GM21447 (cell line): Measurements from ENCODE around the gene CHST9.
"Not testable (repeated sequence)": the region's sequence is repeated elsewhere in the genome, so short reads cannot be mapped to it uniquely, and the experiment has no call there.

Source experiments
- ATAC-seq: cut with Tn5 transposase; IDR thresholded peaks from one replicate; pipeline ENCODE4 v1.9.1; 2021; ENCODE audit not compliant: unreplicated experiment

Gene CHST9

DNA sequence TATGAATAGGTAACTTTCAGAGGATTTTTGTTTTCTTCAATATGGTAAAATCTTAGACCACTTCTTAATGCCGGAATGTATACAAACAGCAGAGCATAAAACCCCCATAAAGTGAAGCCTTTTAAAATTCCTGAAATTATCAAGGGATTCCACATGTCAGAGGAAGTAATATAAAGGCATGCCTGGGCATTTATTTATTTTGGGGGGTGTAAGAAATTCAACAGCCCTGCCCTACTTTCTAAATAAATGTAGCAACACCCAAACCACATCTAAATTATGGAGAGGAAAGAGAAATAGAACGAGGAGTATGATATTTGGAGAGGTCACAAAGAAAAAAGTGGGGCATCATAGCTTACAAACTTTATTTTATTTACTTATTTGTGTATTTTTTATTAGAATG lies 9.9 kb downstream of the CHST9 start:
- ATAC-seq: no peak

DNA sequence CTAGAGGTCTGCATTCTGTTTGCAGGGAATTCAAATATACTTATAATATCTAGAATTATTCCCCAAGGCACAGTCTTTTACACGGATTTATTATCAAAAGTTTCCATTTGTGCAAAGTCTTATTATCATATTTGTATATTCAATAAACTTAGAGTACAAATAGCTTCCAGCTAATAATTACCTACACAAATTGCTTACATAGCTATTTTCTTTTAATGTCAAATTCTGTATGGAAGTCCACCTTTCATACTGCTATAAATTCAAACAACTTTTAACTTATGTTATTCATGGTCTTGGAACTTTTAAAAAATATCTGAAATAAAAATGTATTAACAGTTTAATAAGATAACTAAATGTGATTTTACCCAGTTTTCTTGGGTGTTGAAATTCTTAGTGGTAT lies 13.1 kb downstream of the CHST9 start:
- ATAC-seq: no peak

DNA sequence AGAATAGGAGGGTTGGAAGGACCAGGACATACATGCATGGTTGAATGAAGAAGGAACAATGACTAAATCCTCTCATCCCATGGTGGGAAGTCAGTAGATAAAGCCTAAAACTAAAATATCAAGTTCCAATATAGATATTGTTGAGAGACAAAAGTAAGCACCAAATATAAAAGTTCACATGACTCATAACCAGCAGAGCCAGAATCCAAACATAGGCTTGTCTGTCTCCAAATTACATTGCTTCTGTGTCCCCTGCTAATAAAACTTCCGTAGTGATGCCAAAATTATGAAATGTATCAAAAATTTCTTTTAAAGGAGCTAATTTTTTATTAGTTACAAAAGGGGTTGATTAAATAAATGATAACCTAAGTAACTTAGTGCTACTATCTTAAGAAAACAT lies 19.7 kb downstream of the CHST9 start:
- no peak for ATAC-seq

DNA sequence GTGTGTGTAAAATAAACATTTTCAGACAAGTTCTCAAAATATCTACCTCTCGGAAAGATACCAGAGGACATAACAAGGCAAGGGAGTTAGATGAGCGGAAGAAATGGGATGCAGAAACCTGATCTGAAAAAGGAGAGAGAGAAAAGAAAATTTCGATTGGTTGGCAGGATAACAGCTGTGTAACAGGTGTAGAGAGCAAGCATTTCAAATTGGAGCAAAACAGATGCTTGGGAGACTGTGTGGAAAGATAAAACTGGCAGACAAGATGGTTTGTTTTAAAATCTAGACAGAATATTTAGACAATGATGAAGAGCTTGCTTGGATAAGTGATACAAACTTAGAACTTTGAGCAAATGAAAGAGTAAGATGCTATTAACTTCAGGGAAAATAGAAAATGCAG lies 20.2 kb downstream of the CHST9 start:
- no peak for ATAC-seq

DNA sequence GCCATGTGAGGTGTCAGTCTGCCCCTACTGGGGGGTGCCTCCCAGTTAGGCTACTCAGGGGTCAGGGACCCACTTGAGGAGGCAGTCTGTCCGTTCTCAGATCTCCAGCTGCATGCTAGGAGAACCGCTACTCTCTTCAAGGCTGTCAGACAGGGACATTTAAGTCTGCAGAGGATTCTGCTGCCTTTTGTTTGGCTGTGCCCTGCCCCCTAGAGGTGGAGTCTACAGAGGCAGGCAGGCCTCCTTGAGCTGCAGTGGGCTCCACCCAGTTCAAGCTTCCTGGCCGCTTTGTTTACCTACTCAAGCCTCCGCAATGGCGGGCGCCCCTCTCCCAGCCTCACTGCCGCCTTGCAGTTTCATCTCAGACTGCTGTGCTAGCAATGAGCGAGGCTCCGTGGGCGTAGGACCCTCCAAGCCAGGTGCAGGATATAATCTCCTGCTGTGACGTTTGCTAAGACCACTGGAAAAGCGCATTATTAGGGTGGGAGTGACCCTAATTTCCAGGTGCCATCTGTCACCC lies 21.9 kb downstream of the CHST9 start:
- ATAC-seq: not testable (repeated sequence)

DNA sequence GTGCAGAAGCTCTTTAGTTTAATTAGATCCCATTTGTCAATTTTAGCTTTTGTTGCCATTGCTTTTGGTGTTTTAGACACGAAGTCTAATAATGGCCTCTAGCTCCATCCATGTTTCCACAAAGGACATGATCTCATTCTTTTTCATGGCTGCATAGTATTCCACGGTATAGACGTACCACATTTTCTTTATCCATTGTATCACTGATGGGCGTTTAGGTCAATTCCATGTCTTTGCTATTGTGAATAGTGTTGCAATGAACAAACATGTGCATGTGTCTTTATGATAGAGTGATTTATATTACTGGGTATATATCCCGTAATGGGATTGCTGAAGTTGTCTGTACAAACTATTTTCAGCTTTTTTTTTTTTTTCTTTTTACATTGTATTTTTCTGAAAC lies 35.9 kb downstream of the CHST9 start:
- not testable (repeated sequence) for ATAC-seq

DNA sequence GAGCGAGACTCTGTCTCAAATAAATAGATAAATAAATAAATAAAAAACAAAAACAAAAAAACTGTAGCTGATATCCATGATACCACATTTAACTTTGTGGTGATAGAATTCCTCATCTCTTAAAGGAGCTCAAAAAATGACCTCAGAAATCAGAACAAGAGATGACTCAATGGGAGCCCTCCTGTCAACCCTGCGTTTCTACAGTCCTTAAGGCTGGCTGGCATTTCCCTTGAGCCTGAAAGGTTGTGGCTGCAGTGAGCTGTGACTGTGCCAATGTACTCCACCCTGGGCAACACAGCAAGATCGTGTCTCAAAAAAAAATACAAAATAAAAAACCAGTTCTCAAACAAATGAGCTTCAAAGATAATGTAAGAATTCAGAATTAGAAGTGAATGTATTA lies 40.4 kb downstream of the CHST9 start:
- ATAC-seq: no peak

DNA sequence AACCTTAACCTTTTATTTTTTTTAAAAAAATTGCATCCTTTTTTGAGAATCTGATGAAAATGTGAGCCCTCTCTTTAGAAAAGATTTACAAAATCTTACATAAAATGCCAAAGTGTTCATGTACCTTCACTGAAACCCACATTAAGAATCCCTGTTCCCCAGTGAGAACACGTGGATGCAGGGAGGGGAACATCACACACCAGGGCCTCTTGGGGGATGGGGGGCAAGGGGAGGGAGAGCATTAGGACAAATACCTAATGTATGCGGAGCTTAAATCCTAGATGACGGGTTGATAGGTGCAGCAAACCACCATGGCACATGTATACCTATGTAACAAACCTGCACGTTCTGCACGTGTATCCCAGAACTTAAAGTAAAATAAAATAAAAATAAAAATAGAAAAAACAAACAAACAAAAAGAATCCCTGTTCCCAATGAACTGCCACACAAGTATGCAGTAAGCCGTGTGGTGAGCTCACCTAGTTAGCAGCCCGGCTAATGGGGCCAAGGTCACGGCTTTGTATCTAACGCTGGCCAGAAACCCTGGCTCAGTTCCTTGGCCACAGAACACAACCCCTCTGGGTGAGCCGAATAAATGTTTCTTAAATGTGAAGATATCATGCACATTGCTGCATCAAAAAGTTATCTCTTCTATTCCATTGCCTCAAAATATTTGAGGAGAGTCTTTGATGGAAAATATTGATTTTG lies 41.4 kb downstream of the CHST9 start:
- ATAC-seq: no peak

DNA sequence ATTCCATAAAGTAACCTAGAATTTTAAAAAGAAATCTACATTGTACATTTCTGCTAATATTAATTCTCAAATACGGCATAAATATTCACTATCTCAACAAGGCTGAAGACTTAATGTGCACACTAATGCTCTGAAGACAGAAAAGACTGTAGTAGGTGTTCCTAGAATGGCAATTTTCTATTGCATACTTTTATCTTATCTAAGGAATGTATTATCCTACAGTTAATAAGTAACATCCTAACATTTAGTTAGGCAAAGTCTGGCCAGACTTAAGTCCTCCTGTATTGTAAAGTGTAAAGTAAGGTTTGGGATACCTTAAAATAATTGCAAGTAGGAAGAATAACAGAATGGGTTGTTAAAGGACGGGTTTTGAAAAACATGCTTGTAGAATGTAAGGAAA lies 42.2 kb downstream of the CHST9 start:
- no peak for ATAC-seq

DNA sequence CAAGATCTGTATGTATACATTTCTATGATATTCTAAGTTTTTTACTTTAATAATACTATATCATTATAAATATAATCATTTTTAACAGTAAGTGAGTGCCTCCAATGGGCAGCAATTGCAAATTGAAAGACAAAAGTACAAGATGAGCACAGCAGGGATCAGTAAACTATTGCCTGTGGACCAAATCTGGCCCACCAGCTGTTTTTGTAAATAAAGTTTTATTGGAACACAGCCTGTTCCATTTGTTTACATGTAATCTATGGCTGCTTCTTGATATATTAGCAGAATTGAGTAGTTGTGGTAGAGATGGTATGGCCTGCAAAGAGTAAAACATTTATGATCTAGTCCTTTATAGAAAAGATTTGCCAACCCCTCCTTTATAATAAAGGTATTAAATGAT lies 43.2 kb downstream of the CHST9 start:
- no peak for ATAC-seq

DNA sequence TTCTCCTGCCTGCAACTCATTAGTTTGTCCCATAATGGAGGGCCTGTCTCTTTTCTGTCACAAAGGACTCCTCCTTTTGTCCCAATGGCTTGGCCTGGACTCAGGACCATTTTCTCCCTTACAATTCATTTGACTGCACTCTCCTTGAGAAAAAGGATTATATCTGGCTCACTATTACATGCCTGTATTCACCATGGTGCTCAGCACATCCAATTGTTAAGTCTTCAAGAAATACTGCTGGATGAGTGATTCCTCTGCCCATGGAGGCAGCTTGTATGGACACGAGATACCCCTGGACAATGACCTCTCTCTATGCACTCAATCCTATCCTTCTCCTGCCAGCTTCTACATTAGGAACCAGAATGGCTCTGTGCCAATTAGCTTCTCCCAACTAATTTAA lies 47.0 kb downstream of the CHST9 start:
- no peak for ATAC-seq

DNA sequence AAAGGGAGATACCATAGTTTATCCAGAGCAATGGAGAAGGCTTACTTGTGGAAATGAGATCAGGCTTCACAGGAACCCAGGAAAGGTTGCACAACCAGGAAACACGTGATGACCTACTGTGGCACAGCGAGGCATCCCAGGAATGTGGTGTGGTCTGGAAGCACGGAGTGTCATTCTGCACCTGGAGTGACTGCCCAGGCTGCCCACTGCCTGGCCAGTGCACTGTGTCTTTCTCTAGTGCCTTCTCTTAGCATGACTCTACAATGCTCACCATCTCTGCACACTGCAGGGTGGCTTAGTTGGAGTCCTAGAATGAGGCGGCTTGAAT lies 48.9 kb downstream of the CHST9 start:
- ATAC-seq: no peak

DNA sequence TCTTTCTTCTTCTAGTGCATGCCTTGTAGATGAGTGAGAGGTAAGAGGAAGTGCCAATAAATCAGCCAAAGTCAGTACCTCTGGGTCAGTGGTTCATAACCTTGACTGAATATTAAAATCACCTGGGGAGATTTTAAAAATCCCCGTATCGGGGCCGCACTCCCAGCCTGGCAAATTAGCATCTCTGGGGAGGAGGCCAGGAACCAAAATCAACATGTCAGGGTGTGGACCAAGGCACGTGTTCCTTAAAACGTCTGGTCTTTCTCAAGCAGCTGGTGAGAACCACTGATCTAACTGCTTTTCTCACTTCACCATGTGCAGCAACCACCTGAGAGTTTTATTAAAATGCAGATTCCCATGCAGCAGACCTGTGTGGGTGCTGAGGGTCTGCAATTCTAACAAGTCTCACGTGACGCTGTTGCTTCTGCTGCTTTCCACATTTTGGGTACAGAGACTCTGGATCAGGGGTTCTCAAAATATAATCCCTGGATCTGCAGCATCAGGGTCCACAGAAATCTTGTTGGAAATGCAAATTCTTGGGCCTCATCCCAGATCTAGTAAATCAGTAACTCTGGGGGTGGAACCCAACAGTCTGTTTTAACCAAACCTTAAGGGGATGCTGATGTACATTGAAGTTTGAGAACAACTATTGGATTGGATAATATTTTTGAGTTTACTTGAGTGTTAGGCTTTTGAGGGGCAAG lies 49.5 kb downstream of the CHST9 start:
- no peak for ATAC-seq

DNA sequence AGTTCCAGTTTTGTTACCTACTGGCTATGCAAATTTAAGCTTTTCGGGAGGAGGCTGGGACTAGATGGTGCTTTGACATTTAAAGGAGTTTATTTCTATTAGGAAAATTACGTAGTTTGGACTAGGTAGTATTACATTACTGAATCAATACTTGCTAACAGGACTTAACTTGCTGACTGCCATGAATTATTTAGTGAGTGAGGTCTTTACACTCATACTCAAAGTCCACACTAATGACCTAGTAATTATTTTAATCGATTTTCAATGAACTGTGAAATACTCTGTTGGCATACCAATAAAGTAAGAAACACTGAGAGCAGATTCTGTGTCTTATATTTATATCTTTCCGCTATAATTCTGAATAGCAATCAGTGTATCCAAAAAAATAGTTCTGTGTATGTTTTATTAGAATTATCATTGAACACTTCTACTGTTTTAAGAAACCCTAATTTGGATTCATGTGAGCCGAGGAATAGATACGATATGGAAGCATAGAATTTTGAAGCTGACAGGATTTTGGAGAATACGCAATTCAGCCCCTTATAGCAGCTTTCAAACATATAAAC lies 55.0 kb downstream of the CHST9 start:
- no peak for ATAC-seq

DNA sequence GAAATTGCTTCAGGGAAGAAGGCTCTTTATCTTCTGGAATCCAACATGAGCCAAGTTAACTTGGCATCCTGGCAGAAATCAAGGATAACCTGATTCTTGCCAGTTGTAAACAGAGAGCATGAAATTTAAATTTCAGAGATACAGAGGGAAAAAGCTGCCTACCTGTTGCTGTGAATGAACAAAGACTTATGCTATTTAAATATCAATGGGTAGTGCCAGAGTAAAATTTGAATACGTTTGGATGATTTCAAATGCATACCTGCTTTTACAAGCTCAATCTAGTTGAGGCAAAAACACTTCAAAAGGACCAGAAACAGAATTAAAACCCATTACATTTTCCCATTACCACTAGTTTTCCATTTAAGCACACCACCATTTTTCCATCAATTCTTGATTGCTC lies 60.9 kb downstream of the CHST9 start:
- no peak for ATAC-seq

DNA sequence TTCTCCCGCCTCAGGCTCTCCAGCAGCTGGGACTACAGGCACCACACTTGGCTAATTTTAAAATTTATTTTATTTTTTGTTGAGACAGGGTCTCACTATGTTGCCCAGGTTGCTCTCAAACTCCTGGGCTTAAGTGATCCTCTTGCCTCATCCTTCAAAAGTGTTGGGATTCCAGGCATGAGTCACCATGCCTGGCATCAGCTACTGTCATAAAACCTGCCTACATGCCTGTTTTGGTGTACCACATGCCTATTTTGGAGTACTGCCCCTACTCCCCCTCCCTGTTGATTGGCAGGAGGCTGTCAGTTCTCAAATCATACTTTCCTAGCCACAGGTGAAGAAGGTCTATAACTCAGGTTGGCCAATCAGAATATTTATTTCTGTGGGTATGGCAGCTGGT lies 64.0 kb downstream of the CHST9 start:
- ATAC-seq: no peak

DNA sequence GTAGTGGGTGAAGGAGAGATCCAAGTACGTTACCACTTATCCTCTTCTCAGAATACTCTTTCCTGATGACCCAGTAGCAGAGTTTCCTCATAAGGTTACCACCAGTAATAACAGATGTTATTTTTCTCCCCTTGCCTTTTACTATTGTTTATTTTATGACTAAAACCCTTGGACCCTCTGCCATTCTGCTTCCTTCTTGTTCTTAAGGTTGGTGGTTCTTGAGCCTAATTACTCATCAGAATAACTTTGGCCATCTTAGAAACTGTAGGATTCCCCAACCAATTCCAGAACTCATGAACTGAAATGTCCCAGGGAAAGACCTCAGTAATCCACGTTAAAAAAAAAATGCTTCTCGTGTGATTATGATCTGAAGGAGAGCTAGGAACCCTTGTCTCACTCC lies 64.9 kb downstream of the CHST9 start:
- ATAC-seq: no peak

DNA sequence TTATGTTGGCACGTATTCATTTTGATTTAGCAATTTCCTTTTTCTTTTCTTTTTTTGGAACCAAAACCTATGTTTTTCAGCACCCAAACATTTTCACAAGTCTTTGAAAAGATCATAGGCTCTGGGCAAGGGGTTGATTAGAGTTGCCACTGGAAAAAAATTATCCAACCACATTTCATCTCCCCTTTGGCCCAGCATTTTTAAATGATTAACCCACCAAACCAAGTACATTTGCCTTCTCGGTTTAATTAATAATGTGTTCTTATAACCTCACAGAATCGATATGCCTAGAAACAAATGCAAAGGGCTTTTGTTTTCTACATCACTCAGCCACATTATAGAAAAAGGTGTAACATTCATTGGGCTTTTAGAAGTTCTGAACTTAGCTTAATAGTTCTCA lies 66.1 kb downstream of the CHST9 start:
- ATAC-seq: no peak

DNA sequence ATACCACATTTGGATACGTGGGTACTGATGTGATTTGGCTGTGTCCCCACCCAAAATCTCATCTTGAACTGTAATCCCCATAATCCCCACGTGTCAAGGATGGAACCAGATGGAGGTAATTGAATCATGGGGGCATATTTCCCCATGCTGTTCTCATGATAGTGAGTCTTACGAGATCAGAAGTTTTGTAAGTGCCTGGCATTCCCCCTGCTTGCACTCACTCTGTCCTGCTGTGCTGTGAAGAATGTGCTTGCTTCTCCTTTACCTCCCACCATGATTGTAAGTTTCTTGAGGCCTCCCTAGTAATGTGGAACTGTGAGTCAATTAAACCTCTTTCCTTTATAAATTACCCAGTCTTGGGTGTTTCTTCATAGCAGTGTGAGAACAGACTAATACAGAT lies 70.3 kb downstream of the CHST9 start:
- no peak for ATAC-seq

DNA sequence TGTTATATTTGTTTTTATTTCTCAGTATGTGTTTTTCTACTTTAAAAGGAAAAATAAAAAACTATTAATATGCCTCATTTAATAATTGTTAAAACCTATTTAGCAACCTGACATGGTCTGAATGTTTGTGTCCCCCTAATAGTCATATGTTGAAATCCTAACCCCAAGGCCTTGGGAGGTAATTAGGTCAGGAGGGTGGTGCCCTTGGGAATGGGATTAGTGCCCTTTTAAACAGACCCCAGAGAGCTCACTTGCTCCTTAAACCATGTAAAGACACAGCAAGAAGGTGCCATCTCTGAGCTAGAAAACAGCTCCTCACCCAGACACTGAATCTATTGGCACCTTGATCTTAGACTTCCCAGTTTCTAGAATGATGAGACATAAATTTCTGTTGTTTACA lies 71.8 kb downstream of the CHST9 start:
- ATAC-seq: no peak

DNA sequence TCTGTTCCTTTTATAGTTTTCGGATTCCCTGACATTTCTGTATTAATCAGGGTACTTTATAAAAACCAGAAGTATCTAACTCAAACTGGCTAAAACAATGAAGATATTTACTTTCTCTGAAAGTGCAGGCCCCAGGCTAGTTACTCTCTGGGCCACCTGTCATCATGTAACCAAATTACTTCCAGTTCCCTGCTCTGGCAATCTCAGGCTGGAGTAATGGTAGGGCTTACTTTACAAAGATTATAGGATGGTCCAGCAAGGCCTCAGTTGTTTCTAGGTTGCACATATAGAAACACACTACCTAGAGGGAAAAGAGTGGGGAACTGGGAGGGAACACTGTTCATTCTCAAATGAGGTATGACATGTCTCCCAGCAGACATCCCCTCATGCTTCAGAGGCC lies 74.8 kb downstream of the CHST9 start:
- ATAC-seq: no peak

DNA sequence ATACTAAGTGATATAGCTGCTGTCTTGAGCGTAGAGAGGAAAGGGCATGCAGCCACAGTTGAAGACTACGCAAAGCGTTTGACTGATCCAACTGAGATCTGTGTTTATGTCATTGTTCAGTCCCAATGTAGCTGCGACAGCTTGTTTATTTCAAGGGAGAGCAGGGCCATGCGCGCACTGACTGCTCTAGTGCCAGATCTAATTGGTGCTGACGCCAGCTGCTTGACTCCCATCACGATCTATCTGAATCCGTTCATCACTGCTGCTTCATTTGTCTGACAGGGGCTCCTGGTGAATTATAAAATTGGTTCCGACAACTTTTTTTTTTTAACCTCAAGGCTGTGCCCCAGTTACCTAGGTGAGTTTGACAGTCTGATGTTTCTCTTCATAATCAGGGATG lies 75.7 kb downstream of the CHST9 start:
- ATAC-seq: no peak

DNA sequence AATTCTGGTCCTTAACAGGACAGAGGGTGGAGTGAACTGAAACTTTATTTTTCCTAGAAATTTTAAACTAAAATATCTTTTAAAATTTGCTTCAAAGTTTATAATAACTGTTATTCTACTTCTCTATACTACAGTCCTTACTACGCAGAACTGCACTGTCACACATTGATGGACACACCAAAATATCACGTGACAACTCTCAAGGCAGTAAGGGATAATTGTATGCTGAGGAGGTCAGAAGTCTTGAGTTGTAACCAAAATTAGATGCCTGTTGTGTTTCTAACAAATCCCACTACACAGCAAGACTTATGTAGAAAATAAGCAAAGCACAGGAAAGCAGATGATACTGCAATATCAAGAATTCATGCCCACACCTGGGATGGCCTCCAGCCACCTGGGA lies 76.3 kb downstream of the CHST9 start:
- ATAC-seq: no peak
